ENCODE results near the gene EPB41. TPM values are rescaled to one million over a fixed set of nuclear protein-coding genes. Genes with fewer than 3 reads are reported as not detected.

EPB41 gene
- total RNA-seq, 1 donor from 2014 or later, result 82.6 TPM

DNA sequence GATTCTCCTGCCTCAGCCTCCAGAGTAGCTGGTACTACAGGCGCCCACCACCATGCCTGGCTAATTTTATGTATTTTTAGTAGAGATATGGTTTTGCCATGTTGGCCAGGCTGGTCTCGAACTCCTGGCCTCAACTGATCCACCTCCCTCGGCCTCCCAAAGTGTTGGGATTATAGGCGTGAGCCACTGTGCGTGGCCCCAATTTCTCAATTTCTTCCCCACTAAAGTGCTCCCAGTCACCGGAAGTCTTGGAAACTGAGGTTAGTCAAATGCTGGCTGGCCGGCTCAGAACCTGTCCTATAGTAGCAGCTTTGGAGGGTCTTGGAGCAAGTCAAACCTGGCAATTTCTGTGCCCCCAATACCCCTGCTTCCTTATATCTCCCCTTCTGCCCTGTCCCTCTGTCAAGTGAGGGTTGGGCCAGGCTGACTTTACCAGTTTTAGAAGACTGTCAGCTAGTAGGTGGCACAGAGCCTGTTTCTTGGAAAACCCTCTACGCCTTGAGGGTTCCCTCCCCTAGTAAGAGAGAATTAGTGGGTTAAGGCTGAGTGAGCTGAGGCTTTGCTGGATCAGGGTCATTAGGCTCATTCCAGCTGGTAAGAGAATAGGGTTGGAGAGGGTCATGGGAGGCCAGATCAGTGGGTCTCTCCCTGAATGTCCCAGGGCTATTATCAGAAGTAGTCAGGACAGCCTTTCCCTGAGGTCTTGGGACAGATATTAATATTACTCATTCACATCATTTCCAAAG is 8.3 kb upstream of the EPB41 start:
- DNase-seq (ENCODE audit: low spot score), result no peak
- Mint-ChIP-seq H3K4me3 (ENCODE audit: unreplicated experiment) (no peak overlapping the region), H3K27me3 (ENCODE audit: unreplicated experiment) (peaks cover 1% of the 10 kb centered on the region), H3K9me3 (ENCODE audit: unreplicated experiment) (no peaks in the 10 kb centered on the region), H3K27ac (ENCODE audit: unreplicated experiment) (no peak overlapping the region), H3K36me3 (ENCODE audit: low read depth, unreplicated experiment) (peaks cover 7% of the 10 kb centered on the region), H3K4me1 (ENCODE audit: unreplicated experiment) (no peaks in the 10 kb centered on the region)
- TF ChIP-seq, protein P1, sequence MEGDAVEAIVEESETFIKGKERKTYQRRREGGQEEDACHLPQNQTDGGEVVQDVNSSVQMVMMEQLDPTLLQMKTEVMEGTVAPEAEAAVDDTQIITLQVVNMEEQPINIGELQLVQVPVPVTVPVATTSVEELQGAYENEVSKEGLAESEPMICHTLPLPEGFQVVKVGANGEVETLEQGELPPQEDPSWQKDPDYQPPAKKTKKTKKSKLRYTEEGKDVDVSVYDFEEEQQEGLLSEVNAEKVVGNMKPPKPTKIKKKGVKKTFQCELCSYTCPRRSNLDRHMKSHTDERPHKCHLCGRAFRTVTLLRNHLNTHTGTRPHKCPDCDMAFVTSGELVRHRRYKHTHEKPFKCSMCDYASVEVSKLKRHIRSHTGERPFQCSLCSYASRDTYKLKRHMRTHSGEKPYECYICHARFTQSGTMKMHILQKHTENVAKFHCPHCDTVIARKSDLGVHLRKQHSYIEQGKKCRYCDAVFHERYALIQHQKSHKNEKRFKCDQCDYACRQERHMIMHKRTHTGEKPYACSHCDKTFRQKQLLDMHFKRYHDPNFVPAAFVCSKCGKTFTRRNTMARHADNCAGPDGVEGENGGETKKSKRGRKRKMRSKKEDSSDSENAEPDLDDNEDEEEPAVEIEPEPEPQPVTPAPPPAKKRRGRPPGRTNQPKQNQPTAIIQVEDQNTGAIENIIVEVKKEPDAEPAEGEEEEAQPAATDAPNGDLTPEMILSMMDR (IDR thresholded peaks at IDR 0.05; ENCODE audit: unreplicated experiment), result no peak

DNA sequence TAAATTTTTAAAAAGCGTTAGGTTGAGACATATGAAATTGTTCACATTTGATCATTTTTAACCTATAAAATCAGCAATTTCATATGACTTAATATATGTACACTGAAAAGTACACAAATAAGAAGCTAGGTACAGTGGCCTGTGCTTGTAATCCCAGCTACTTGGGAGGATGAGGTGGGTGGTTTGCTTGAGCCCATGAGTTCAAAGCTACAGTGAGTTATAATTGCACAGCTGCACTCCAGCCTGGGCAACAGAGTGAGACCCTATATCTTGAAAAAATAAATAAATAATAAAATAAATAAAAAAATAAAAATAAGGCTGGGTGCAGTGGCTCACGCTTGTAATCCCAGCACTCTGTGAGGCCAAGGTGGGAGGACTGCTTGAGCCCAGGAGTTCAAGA is 5.2 kb upstream of the EPB41 start:
- Mint-ChIP-seq H3K9me3 (ENCODE audit: unreplicated experiment) (no peaks in the 10 kb centered on the region), H3K36me3 (ENCODE audit: low read depth, unreplicated experiment) (peaks cover 12% of the 10 kb centered on the region), H3K27ac (ENCODE audit: unreplicated experiment) (no peak overlapping the region), H3K4me1 (ENCODE audit: unreplicated experiment) (peaks cover 3% of the 10 kb centered on the region), H3K27me3 (ENCODE audit: unreplicated experiment) (no peaks in the 10 kb centered on the region), H3K4me3 (ENCODE audit: unreplicated experiment) (no peak overlapping the region)
- TF ChIP-seq, protein P1 (IDR thresholded peaks at IDR 0.05; ENCODE audit: unreplicated experiment), result no peak
- DNase-seq (ENCODE audit: low spot score), result no peak

- Mint-ChIP-seq H3K4me1 (ENCODE audit: unreplicated experiment) (peaks cover 7% of the 10 kb centered on the region), H3K27me3 (ENCODE audit: unreplicated experiment) (no peaks in the 10 kb centered on the region), H3K9me3 (ENCODE audit: unreplicated experiment) (no peaks in the 10 kb centered on the region), H3K36me3 (ENCODE audit: low read depth, unreplicated experiment) (peaks cover 12% of the 10 kb centered on the region), H3K4me3 (ENCODE audit: unreplicated experiment) (no peak overlapping the region), H3K27ac (ENCODE audit: unreplicated experiment) (no peak overlapping the region)
- TF ChIP-seq, protein P1 (IDR thresholded peaks at IDR 0.05; ENCODE audit: unreplicated experiment), result no peak
- DNase-seq (ENCODE audit: low spot score), result no peak
Observed at GRCh38 chr1:28910379-28911115, 3.8 kb upstream of the EPB41 start.

DNA sequence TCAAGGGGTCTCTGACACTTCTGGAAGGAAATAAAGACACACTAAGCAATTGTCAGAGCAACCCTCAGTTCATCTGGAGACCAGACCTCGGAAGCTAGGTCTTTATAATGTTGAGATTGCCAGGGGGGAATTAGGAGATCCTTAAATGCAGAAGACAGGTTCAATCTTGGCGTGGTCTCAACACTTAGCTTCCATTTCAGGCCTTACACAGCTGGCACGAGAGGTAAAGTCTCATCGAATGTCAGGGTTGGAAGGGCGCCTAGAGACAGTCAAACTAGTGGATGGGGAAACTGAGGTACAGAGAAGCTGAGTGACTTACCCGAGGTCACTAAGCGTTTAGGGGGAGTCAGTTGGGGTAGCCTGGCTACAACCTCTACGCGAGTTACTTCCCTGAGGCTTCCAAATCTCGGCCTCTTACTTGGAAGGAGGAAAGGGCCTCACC is 562 bp upstream of the EPB41 start:
- Mint-ChIP-seq H3K4me3 (ENCODE audit: unreplicated experiment) (peak overlapping the region; percentile 85), H3K27ac (ENCODE audit: unreplicated experiment) (peak overlapping the region; percentile 72), H3K9me3 (ENCODE audit: unreplicated experiment) (no peaks in the 10 kb centered on the region), H3K4me1 (ENCODE audit: unreplicated experiment) (peaks cover 12% of the 10 kb centered on the region), H3K27me3 (ENCODE audit: unreplicated experiment) (no peaks in the 10 kb centered on the region), H3K36me3 (ENCODE audit: low read depth, unreplicated experiment) (peaks cover 7% of the 10 kb centered on the region)
- no peak for DNase-seq (ENCODE audit: low spot score)
- TF ChIP-seq, protein P1 (IDR thresholded peaks at IDR 0.05; ENCODE audit: unreplicated experiment), result no peak

Data from endothelial cell (in vitro differentiated cells).